GM19395 (cell line): ENCODE measurements around the gene TPM3.
A peak's percentile ranks its signal among the peaks of the same experiment; 100 is the strongest.
"Not testable (repeated sequence)": the region's sequence is repeated elsewhere in the genome, so short reads cannot be mapped to it uniquely, and the experiment has no call there.

Source experiments
- ATAC-seq: cut with Tn5 transposase; IDR thresholded peaks from one replicate; pipeline ENCODE4 v1.9.1; 2021; ENCODE audit warnings: mild to moderate bottlenecking, moderate library complexity; ENCODE audit not compliant: unreplicated experiment

The TPM3 gene

DNA sequence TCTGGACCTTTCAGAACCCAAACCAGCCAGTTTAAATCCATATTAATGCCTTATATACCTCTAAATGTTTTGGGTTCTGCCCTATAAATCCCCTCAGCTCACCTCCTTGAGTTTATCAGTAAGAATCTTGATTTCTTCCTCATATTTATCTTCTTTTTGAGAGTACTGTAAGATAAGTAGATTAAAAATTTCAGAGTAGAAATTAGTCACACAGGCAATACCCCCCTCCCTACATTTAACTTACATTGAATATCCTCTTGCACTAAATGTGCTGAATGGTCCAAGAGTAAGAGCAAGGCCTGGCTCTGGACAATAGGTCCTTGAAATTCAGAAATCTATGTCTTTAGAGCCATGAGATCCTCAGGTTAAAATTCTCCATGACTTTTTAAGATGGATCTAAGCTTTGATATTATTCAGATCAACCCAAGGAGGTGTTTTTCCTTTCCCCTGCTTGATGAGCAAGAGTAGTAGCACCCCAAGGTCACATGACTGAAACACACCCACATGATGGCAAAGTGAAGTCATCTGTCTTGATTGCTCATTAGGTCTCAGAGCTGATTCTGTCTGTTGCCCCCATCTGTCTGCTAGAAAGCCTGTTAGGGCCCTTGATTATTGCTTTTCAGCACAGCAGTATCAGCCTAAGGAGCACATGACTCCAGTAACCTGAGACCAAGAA is 21.2 kb downstream of the TPM3 start:
- no peak for ATAC-seq

DNA sequence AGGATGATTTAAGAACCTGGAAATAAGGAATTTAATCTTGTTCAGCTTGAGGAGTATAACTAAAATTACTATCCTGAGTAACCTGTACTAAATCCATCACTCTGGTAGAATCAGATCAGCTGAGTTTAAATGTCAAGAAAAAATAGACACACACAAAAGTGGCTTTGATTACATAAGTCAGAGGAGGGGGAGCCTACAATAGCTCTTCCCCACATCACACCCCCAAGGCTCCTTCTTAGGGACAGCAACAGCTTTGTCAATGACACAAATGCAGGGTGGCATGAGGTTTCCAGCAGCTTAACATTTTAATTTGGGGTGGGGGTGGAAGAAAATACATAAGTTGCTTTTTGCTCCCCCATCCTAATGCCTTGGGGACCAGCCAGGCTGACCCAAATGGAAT is 24.4 kb downstream of the TPM3 start:
- ATAC-seq = no peak

DNA sequence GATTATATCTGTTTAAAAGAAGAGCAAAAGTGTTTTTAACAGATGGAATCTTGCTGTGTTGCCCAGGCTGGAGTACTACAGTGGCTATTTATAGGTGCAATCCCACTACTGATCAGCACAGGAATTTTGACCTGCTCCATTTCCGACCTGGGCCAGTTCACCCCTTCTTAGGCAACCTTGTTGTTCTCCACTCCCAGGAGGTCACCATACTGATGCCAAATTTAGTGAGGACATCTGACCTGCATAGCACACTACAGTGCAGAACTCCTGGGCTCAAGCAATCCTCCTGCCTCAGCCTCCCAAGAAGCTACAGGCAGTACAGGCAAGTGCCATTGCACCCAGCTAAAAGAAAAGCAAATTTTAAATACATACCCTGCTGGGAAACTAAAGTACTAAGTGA is 25.7 kb downstream of the TPM3 start:
- no peak for ATAC-seq

DNA sequence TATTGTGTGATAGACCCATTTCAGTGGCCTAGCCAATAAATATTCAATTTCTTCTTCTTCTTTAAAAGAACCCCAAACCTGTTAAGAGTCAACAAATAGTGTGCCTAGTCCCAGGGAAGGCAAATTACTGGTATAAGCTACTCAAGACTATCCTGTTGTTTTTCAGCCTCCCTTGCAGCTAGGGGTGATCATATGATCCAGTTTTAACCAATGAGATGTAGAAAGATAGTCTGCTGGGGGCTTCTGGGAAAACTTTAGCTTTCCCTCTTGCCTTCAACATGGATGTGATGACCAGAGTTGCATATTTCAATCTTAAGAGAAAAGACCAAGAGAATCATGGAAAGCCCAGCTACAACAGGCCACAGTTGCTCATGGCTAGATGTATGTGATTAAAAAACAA is 32.3 kb downstream of the TPM3 start:
- ATAC-seq = no peak

DNA sequence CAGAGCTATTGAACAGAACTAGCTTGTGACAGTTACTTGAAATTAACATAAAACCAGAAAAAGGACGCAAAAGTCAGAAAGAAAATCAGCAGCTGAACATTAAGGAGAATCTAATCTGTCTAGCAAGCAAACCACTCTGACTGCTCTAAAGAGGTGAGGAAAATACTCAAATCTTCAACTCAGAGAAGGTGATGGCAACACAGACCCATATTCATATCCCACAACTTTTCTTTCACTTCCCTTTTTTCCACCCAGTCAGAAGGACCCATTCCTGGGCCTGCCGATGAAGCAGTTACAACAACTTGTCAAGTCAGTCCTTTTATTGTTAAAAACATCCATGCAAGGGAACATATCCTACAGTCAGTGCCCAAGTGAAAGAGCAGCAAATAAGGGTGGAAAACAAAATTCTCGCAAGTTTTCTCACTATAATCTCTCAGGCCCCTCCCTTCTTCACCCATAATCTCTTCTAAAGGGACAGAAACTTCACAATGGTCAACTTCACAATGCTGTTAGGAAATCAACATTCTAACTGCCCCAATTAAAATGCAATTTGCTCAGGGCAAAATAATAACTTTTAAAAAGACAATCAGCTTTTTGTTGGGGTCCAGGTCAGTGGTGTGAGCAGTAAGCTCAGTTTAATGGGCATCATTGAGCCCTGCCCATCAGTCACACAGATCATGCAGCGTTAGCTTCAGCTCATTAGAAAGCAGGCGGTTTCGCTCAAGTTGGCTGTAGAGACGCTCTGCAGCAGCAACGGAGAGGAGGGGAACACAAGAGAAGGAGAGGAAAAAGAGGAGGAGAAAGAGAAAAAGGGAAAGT is 33.4 kb downstream of the TPM3 start:
- peak; percentile 50 for ATAC-seq

DNA sequence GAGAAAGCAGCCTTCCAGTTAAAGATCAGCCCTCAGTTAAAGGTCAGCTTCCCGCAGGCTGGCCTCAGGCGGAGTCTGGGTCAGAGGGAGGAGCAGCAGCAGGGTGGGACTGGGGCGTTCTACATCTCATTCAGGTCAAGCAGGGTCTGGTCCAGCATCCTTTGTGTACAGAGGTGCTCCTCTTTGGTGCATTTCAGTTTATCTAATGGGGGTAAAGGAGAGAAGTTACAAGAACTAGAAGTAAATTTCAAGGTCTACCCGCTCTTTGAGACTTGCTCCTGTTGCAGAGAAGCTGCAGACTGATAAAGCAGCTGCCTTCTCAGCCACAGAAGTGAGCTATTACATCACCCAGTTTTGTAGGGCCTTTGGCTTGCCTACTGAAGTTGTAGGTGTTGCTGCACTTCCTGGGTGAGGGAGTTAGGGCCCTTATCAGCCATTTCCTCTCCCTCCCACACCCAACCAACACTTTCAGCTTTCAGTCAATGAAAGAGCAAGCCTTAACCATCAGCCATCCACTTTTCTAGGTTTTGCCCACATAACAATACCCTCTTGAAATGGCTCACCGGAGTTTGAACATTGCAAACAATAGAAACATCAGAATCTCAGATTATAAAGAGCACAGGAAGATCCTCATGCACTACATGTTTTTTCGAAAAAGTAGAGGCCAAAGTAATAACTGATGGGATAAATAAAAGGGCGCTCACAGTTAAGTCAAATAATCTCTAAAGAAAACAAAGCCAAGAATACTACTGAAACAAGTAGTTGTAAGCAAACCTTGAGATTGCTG is 34.2 kb downstream of the TPM3 start:
- ATAC-seq = peak; percentile 78

DNA sequence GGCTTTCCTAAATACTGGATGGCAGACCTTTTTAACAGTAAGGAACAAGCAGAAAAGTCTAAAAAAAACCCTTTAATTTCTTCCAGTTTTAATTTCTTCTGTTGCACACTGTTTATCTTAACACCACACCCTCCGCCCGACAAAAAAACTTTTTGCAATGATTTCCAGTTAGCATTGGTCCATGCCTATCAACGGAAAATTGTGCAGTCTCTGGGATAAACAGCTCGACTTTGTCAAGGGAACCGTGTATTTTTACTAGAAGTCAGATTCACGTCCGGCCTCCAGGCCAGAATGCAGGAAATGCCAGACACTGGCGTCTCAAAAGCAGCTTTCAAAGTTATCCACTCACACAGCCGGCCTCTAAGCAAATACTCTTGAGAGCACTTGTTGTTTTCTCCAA is 36.6 kb downstream of the TPM3 start:
- no peak for ATAC-seq

DNA sequence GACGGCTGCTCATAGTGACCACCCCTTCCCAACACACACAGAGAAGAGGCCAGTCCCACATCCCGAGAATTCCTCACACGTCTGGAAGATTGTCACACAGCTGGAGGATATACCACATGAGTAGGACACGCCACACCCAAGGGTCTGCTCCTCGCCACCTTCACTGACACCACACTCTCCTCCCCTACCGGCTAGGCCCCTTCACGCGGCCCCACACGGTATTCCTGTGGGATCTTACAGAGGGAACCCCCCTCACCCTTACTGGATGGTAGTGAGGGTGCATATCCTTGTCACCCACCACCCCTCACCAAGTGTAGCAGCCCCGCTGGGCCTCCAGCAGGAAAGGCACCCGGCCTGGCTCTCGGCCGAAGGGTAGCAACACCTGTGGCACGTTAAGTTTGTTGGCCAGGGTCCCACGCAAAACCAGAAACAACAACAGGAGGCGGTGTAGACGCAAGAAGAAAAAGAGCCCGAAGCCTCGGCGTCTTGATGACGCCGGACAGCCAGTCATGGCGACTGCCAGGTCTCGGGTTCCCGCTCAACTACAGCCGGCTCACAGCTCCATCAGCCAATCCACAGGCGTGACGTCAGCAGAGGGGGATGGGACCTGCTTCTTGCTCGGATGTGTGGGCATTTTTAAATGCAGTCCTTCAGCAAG is 37.2 kb downstream of the TPM3 start, which contains the start of gene NUP210L:
NUP210L (minus strand) TSS at position 540 of the 658 bp plus-strand sequence.
- no peak for ATAC-seq

DNA sequence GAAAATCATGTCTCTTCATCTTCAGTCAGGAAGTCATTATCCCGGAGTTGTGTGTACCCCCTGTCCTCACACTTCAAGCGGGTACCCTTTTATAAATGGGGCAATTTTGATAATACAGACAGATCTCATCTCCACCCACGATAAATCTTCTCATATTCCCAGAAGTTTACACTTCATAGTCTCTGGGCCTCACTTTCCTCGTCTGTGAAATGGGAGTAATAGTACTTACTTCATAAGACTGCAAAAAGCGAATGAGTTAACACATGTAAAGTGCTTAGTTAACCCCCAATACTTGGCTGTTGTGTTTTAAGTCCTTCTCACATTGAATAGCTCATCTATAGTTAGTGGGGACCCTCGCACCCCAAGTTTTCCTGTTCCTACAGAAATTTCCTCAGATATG is 37.8 kb downstream of the TPM3 start:
- no peak for ATAC-seq

DNA sequence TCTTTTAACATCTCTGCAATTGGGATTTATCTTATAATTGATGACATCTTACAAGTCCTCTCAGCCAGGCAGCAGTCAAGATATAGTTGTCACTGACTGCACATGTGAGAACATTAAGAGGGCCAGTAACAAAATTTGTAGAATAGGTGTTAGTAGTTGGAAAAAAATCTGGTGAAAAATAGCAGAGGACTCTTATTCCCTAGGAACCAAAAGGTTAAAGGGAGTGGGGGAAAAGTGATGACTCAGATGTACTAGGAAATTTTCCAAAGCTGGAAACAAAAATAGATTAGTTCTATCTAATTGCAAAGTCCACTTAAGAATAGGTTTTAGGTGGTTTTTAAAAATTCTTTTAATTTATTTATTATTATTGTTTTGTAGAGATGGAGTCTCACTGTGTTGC is 40.6 kb downstream of the TPM3 start:
- ATAC-seq = no peak

DNA sequence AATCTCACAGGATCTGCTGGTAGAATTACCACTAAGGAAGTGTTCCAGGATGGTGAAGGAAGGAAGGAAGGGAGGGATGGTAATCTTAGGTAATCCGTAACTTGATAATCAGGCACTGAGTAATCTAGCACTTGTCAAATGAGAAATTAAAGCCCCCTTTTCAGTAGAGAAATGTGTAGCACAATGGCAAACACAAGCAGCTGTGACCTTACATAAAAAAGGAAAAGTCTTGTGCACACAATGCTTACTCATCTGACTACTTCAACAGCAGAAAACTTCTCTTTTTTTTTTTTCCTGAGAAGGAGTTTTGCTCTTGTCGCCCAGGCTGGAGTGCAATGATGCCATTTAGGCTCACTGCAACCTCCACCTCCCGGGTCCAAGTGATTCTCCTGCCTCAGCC is 43.1 kb downstream of the TPM3 start:
- ATAC-seq = no peak

DNA sequence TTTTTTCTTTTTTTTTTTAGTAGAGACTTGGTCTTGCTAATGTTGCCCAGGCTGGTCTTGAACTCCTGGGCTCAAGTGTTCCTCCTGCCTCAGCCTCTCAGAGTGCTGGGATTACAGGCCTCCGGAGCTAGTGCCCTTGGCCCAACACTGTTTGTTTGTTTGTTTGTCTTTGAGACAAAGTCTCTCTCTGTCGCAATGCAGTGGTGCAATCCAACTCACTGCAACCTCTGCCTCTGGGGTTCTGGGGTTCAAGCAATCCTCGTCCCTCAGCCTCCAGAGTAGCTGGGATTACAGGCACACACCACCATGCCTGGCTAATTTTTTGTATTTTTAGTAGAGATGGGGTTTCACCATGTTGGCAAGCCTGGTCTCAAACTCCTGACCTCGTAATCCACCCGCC is 44.4 kb downstream of the TPM3 start:
- not testable (repeated sequence) for ATAC-seq

DNA sequence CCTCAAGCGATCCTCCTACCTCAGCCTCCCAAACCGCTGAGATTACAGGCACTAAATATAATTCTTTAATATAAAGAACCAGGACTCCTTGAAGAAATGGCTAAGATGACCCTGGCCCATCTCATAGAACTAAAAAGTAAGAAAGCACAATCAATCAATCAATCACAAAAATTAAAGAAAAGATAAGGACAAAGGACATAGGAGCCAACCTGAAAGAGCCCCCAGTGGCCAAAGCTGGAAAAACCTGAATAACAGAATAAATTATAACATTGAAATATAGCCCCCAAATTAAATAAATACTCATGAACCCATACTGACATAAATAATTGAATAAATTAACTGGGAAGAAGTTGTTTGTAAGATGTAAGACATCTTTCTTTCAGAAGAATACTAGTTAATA is 45.9 kb downstream of the TPM3 start:
- ATAC-seq = no peak

DNA sequence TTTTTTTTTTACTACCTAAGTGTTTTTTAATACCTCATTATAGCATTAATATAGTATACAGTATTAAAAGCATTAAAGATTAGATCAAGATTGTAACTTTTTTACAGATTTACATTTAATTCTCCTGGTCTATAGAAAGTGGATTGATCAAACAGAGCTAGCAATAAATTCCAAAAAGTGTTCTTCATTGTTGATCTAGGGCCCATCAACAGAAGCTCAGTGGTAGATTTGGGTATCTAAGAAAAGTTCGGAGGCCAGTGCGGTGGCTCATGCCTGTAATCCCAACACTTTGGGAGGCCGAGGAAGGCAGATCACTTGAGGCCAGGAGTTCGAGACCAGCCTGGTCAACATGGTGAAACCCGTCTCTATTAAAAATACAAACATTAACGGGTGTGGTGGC is 49.5 kb downstream of the TPM3 start:
- ATAC-seq = no peak

DNA sequence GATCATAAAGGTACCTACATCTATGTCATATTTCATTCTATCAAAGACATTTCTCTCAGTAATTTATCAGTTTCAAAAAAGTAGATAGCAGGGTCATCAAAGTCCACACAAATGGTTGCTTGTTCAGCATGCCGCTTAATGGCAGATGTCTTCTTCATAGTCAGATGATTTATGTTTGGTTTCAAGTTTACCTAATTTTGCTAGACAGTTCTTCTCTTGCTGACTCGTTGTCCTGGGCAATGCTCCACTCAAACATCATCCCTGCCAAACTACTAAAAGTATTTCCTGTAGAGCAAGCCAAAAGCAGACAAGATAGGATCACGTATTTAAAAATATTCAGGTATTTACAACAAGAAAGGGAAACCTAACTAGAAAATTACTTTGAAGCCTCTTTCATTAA is 50.7 kb downstream of the TPM3 start:
- ATAC-seq = no peak

DNA sequence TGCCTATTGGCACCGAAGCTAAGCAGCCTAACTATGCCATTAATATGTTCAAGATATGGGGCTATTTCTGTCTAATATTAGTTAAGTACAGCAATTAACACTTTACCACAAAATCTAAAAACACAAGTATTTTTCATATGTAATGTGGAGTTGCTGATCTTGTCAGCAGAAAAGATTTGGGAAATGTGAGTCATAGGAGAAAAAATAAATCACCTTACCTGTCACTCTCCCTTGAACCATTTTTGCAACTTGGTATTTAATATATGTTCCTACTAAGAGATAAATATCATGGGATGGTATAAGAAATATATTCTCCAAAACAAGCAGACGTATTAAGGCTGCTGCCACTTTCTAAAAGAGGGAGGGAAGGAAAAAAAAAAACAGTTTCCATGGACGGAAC is 54.0 kb downstream of the TPM3 start:
- no peak for ATAC-seq

DNA sequence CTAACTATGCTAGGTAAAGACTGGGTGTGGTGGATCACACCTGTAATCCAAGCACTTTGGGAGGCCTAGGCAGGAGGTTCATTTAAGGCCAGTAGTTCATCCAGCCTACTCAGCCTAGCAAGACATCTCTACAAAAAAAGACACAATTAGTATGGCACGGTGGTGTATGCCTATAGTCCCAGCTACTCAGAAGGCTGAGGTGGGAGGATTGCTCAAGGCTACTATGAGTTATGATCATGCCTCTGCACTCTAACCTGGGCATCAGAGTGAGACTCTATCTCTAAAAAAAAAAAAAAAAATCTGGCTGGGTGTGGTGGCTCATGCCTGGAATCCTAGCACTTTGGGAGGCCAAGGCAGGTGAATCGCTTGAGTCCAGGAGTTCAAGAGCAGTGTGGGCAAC is 58.6 kb downstream of the TPM3 start:
- no peak for ATAC-seq

DNA sequence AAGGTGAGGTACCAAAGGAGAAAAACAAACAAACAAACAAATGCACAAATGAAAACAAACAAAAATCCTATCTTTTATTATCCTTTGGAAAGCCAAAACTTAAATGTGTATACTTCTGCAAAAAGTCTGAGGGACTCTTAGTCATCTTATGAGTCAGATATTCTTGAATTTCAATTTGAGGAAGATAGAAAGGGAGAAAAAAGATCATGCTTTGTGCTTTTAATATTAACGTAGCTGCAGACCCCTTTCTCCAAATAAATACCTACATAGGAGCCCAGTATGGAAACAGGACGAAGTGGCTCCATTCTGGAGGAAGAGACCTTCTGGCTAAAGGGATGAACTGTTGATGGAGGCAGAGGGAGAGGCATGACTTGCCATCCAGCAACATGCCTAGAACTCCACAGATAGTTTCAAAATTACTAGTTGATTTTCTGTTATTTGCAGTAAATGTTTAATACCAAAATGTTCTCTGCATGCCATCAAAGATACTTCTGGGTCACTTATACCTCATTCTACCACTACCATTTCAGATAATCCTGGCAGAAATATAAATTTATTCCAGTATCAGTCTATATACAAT is 62.4 kb downstream of the TPM3 start:
- ATAC-seq = no peak

DNA sequence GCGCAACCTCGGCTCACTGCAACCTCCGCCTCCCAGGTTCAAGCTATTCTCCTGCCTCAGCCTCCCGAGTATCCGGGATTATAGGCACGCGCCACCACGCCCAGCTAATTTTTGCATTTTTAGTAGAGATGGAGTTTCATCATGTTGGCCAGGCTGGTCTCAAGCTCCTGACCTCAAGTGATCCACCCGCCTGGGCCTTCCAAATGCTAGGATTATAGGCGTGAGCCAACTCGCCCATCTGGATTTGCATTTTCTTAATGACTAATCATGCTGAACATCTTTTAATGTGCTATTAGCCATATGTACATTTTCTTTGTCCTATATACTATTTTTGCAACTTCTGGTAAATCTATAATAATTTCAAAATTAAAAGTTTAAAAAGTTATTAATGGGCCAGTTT is 68.7 kb downstream of the TPM3 start:
- ATAC-seq = not testable (repeated sequence)

DNA sequence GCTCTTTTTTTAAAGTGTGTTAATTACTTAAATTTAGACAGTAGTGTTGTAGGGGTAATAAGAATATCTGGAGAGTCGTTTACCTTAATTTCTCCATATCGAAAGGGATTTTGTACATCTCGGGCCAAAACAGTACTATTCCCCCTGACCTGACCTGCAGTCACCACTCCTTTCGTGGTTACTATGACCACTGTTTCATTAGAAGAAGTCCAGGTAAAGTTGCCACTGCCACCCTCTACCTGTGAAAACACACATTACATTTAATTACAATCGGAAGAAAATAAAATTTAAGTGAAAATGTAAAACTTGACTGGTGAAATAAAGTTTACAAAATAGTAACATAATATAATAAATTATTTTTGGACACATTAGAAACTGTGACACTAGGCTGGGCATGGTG is 74.3 kb downstream of the TPM3 start:
- no peak for ATAC-seq

DNA sequence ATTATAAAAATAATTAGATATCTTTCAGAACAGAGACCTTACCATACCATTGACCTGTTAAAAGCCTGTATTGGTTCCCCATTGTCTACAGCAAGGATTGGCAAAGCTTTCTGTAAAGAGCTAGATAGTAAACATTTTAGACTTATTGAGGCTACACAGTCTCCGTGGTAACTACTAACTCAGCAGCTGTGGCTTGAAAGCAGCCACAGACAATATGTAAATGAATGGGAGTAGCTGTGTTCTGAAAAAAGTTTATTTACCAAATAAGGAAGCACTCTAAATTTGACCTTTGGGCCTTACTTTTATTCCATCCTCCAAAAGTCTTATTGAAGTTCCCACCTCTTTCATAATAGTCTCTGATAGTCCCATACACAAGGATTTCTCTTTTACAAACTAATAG is 76.7 kb downstream of the TPM3 start:
- no peak for ATAC-seq
